HG02885 (cell line): ENCODE data around the gene SSTR3.
"Not testable (repeated sequence)": the region's sequence is repeated elsewhere in the genome, so short reads cannot be mapped to it uniquely, and the experiment has no call there.

Experiments used
- ATAC-seq: cut with Tn5 transposase; IDR thresholded peaks from one replicate; pipeline ENCODE4 v1.9.1; 2021; ENCODE audit warnings: mild to moderate bottlenecking; ENCODE audit not compliant: unreplicated experiment, poor library complexity

Gene SSTR3

GRCh38 chr22:37170689-37171405 lies 41.4 kb downstream of the SSTR3 start:
- not testable (repeated sequence) for ATAC-seq

- ATAC-seq: no peak
Observed at GRCh38 chr22:37169947-37170688, 42.2 kb downstream of the SSTR3 start.

- ATAC-seq: no peak
Observed at GRCh38 chr22:37169406-37169805, 42.9 kb downstream of the SSTR3 start.

GRCh38 chr22:37167981-37168647 lies 44.2 kb downstream of the SSTR3 start:
- no peak for ATAC-seq

- no peak for ATAC-seq
Observed at GRCh38 chr22:37167176-37167980, 44.9 kb downstream of the SSTR3 start.

GRCh38 chr22:37166675-37167066 lies 45.6 kb downstream of the SSTR3 start:
- no peak for ATAC-seq

- ATAC-seq: no peak
Observed at GRCh38 chr22:37165940-37166674, 46.2 kb downstream of the SSTR3 start.

- ATAC-seq: no peak
Observed at GRCh38 chr22:37165066-37165465, 47.2 kb downstream of the SSTR3 start.

- ATAC-seq: no peak
Observed at GRCh38 chr22:37164505-37164887, 47.8 kb downstream of the SSTR3 start.

- peak; percentile 41 for ATAC-seq
Observed at GRCh38 chr22:37163575-37164504, 48.4 kb downstream of the SSTR3 start.

GRCh38 chr22:37163096-37163489 lies 49.2 kb downstream of the SSTR3 start:
- no peak for ATAC-seq

GRCh38 chr22:37162221-37163095 lies 49.8 kb downstream of the SSTR3 start:
- ATAC-seq: peak; percentile 57

GRCh38 chr22:37161443-37161842 lies 50.8 kb downstream of the SSTR3 start:
- no peak for ATAC-seq

- ATAC-seq: no peak
Observed at GRCh38 chr22:37160027-37160426, 52.2 kb downstream of the SSTR3 start.

- no peak for ATAC-seq
Observed at GRCh38 chr22:37158963-37159290, 53.4 kb downstream of the SSTR3 start.

- no peak for ATAC-seq
Observed at GRCh38 chr22:37157516-37158285, 54.6 kb downstream of the SSTR3 start.

- no peak for ATAC-seq
Observed at GRCh38 chr22:37156686-37157435, 55.4 kb downstream of the SSTR3 start.
